ENCODE data around the gene PHRF1.

The PHRF1 gene

DNA sequence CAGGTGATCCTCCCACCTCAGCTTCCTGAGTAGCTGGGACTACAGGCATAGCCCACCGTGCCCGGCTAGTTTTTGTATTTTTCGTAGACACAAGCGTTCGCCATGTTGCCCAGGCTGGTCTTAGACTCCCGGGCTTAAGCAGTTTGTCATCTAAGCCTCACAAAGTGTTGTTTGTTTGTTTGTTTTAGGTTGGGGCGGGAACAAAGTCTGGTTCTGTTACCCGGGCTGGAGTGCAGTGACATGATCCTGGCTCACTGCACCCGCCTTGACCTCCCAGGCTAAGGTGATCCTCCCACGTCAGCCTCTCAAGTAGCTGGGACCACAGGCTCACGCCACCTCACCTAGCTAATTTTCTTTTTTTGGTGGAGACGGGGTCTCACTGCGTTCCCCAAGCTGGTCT lies 26.9 kb downstream of the PHRF1 start:
- DNase-seq, result no peak

DNA sequence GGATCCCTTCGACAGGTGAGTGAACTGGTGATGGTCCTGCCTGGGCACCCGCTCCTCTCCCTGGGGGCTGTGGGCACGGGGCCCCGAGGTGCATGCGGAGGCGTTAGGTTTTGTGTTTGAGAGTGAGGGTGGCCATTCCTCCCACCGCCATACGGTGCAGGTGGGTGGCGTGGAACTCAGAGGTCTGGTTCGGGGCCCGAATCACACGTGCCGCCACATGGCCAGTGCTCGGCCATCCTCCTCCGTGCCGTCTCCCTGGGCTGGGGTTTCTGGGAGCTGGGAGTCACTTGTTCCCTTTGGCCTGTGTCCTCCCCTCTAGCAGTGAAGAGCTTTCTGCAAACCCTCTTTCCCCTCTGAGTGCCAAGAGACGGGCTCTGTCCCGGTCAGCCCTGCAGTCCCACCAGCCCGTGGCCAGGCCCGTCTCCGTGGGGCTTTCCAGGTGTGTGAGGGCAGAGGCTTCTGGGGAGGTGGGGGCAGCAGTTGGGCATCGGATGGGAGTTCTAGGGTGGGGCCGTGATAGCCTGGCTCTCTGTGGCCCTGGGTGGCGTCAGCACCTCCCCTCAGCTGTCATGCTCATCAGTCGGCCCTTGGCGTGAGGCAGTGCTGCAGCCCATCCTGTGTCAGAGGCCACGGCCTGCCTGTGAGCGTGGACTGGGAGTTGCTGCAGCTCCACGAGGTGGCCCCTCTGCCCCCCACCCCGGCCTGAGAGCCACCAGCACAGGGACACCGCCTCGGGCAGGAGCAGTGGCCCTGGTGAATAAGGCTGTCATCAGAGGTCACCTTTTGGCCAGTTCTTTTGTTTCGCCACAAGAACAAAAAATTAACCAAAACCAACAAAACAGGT lies 29.2 kb downstream of the PHRF1 start:
- no peak for DNase-seq

DNA sequence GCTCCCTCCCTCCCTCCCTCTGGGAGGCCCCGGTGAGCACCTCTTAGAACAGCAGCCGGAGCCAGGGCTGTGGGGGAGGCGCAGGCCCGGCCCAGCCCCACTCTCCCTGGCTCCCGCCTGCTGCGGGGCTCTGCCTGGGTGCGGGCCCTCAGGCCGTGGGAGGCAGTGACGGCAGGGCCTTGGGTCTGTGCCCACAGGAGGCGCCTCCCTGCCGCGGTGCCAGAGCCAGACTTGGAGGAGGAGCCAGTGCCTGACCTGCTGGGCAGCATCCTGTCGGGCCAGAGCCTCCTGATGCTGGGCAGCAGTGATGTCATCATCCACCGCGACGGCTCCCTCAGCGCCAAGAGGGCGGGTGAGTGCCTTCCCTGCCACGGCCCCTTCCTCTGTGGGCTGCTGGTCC lies 30.0 kb downstream of the PHRF1 start:
- no peak for DNase-seq

DNA sequence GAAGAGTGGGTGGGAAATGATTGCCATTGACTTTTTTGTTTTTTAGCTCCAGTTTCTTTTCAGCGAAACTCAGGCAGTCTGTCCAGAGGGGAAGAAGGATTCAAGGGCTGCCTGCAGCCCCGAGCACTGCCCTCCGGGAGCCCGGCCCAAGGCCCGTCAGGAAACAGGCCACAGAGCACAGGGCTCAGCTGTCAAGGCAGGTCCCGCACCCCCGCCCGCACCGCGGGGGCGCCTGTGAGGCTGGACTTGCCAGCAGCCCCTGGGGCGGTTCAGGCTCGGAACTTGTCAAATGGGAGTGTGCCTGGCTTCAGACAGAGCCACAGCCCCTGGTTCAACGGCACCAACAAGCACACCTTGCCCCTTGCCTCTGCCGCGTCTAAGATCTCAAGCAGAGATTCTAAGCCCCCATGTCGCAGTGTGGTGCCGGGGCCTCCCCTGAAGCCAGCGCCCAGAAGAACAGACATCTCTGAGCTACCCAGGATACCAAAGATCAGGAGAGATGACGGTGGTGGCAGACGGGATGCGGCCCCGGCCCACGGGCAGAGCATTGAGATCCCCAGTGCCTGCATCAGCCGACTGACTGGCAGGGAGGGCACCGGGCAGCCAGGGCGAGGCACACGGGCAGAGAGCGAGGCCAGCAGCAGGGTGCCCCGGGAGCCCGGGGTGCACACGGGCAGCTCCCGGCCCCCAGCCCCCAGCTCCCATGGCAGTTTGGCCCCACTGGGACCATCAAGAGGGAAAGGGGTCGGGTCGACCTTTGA lies 30.9 kb downstream of the PHRF1 start:
- DNase-seq, result no peak

DNA sequence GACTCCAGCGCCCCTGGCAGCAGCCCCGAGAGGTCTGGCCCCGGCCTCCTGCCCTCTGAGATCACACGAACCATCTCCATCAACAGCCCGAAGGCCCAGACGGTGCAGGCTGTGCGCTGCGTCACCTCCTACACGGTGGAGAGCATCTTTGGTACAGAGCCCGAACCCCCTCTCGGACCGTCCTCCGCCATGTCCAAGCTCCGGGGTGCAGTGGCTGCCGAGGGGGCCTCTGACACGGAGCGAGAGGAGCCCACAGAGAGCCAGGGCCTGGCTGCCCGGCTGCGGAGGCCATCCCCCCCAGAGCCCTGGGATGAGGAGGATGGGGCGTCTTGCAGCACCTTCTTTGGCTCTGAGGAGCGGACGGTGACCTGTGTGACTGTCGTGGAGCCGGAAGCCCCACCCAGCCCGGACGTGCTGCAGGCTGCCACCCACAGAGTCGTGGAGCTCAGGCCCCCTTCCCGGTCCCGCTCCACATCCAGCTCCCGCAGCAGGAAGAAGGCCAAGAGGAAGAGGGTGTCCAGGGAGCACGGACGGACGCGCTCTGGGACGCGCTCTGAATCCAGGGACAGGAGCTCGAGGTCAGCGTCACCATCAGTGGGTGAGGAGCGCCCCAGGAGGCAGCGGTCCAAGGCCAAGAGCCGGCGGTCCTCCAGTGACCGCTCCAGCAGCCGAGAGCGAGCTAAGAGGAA lies 31.8 kb downstream of the PHRF1 start:
- no peak for DNase-seq

DNA sequence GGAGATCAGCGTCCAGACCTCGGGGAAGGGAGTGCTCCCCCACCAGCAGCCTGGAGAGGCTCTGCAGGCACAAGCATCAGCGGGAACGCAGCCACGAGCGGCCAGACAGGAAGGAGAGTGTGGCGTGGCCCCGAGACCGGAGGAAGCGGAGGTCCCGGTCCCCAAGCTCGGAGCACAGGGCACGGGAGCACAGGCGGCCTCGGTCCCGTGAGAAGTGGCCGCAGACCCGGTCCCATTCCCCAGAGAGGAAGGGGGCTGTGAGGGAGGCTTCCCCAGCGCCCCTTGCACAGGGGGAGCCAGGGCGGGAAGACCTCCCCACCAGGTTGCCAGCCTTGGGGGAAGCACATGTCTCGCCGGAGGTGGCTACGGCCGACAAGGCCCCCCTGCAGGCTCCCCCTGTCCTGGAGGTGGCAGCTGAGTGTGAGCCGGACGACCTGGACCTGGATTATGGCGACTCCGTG lies 32.6 kb downstream of the PHRF1 start:
- no peak for DNase-seq

DNA sequence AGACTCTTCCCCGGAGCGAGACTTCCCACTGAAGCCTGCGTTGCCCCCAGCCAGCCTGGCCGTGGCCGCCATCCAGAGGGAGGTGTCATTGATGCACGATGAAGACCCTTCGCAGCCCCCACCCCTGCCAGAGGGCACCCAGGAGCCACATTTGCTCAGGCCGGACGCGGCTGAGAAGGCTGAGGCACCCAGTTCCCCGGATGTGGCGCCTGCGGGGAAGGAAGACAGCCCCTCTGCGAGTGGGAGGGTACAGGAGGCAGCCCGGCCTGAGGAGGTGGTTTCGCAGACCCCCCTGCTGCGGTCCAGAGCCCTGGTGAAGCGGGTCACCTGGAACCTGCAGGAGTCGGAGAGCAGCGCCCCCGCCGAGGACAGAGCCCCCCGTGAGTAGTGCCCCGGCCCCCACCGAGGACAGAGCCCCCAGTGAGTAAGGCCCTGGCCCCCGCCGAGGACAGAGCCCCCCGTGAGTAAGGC lies 33.1 kb downstream of the PHRF1 start:
- DNase-seq, result no peak

DNA sequence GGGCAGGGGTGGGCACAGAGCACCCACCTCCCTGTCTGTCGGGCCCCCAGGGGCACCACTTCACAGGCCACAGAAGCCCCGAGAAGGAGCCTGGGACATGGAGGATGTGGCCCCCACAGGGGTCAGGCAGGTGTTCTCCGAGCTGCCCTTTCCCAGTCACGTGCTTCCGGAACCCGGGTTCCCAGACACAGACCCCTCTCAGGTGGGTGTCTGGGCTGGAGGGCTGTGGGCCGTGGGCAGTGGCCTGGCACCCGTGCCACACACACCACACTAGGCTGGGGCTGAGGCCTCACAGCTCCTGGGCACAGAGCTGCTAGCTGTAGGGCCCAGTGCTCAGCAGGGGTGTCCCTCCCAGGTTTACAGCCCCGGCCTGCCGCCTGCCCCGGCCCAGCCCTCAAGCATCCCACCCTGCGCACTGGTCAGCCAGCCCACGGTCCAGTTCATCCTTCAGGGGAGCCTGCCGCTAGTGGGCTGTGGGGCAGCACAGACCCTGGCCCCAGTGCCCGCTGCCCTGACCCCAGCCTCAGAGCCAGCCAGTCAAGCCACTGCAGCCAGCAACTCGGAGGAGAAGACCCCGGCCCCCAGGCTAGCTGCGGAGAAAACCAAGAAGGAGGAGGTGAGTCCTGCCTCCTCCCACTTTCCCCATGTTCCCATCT lies 34.0 kb downstream of the PHRF1 start:
- DNase-seq, result no peak

DNA sequence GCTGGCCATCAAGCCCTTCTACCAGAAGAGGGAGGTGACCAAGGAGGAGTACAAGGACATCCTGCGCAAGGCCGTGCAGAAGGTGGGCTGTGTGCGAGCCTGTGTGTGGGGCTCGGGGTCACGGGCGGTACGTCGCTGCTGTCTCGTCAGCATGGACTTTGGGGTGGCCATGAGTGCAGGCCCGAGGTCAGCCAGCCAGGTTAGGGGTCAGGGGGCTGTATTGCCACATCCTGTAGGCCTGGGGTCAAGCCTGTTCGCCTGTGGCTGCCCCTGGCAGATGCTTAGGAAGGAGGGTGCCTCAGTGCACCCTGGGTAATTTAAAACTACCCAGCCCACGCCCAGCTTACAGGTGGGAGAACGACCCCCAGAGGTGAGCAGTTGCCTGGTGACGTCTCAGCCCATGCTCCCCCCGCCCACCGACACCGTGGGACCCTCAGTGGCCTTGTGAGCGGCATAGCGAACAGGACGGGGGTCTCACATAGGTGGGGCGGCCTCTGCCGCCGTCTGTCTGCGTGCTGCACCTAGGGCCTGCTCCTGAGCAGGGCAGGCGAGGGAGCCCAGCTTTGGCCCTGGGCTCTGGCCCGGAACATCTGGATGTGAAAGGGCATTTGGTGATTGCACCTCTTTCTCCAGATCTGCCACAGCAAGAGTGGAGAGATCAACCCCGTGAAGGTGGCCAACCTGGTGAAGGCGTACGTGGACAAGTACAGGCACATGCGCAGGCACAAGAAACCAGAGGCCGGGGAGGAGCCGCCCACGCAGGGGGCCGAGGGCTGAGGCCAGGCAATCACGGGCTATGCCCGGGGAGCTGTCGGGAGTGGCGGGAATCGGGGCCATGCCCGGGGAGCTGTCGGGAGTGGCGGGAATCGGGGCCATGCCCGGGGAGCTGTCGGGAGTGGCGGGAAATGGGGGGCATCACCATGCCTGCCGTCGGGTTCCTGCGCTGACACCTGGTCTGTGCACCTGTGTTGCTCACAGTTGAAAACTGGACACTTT lies 35.0 kb downstream of the PHRF1 start:
- DNase-seq, result no peak

DNA sequence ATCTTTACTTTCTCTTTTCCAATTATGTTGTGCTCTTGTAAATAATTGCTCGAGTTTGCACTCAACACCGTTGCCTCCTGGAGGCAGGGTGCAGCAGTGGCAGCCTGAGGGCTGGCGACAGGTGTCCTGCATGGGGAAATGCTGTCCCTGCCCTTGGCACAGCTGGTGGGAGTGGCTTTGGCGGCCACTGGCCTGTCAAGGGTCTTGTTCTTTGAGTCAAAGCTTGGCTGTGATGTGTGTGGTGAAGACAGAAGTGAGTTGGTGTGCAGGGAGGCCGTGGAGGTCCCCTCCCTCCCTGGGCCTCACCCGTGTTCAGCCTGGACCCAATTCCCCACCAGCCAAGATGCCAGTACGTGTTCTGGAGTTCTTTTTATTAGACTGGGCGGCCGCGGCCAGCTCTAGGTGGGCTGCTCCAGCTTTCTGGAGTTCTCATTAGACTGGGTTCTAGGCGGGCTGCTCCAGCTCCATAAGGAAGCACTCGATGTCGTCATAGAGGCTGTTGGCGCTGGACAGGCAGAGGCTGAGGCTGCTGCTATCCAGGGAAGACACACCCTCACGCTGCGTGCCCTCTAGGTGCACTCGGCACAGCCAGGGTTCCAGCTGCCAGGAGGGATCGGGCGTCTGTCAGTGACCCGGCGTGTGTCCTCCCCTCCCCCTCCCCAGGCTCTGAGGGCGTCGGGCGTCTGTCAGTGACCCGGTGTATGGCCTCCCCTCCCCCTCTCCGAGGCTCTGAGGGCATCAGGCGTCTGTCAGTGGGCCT lies 36.1 kb downstream of the PHRF1 start:
- DNase-seq, result peak; percentile 28

DNA sequence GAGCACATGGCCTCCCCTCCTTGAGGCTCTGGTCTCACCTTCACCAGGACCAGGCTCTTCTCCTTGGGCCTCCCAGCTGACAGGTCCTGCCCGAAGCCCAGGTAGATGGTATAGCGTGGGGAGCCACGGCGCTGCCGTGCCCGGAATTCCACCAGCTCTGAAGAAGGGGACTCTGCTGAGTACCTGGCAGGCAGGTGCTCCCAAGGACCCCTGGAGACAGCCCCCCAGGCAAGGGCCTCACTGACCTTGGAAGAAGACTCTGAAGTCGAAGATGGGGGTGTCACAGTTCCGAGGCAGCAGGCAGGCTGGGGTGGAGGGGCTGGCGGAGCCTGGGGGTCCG lies 36.7 kb downstream of the PHRF1 start:
- no peak for DNase-seq

DNA sequence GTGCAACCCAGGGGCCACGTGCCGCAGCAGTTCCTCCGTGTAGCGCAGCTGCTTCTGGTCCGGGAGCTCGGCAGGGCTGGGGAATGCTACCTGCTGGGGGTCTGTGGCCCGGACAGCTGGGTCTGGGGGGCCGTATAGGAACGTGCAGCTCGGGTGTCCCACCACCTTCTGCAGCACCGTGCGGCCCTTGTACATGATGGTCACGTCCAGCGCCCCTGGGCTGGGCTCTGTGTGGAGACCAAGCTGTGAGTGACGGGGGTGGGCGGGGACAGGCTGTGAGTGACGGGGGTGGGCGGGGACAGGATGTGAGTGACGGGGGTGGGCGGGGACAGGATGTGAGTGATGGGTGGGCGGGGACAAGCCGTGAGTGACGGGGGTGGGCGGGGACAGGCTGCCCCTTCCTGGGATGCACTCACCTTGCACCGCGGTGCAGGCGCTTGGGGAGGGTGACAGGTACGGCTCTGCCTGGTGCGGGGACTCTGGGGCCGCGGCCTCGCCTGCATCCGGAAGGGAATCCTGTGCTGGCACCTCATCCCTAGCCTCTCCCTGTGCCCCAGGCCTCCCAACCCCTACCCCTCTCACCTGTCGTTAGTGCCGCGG lies 37.2 kb downstream of the PHRF1 start:
- no peak for DNase-seq

DNA sequence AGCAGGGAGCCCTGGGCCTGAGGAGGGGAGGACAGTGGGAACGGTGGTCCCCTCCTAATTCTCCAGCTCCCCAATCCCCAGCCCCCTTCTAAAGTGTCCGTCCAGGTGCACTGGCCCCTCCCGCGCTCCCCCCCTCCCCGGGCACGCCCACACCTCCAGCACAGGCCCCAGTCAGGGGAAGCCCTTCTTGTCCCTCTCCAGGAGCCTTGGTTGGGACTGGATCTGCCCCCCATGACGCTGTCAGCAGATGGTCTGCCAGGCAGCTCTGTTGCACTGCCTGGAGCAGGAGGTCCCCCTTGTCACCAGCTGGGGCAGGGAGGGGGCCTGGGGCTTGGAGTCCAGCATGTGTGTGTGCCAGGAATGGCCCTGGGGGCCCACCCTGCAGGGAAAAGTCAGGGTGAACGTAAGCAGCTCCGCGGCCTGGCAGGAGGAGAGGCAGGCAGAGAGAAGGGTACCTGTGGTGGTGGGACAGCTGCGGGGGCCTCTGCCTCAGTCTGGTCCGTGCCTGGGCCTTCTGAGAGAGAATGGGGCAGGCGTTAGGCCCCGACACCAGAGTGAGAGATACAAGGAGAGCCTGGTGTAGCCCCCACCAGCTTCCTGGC lies 37.9 kb downstream of the PHRF1 start:
- DNase-seq, result no peak

DNA sequence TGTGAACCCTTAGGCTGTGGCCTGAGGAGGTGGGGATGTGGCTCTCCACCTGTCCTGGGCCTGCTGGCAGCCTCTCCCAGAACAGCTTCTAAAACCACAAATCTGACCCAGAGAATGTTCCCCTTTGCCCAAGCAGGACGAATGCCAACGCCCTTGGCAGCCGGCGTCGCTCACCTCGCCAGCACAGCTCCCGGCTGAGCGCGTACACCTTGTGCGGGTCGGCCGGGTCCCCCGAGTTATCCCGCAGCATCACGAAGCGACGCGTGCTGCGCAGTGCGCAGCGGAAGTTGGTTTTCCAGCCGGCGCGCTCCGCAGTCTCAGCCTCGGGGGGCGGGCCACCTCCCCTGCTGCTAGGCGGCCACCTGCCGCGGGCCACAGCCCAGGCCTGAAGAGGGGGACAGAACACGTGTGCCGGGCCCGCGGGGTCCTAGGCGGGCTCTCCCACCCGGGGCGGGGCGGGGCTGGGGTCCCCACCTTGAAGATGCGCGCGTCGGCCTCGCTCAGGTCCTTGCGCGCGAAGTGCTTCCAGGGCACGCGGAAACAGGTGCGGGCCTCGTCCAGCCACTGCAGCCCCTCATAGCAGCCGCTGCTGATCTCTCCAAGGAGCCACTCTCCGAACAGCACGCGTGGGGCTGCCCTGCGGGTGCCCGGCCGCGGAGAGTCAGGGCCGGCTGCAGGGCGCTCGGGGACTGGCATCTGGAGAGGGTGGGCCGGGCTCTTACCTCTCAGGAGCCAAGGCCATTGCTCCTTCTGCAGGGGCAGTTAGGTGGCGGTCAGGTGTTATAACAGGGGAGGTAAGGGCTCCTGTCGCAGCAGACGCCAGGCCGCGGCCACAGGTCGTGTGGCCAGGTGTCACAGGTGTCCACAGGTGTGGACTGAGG lies 38.6 kb downstream of the PHRF1 start:
- no peak for DNase-seq

DNA sequence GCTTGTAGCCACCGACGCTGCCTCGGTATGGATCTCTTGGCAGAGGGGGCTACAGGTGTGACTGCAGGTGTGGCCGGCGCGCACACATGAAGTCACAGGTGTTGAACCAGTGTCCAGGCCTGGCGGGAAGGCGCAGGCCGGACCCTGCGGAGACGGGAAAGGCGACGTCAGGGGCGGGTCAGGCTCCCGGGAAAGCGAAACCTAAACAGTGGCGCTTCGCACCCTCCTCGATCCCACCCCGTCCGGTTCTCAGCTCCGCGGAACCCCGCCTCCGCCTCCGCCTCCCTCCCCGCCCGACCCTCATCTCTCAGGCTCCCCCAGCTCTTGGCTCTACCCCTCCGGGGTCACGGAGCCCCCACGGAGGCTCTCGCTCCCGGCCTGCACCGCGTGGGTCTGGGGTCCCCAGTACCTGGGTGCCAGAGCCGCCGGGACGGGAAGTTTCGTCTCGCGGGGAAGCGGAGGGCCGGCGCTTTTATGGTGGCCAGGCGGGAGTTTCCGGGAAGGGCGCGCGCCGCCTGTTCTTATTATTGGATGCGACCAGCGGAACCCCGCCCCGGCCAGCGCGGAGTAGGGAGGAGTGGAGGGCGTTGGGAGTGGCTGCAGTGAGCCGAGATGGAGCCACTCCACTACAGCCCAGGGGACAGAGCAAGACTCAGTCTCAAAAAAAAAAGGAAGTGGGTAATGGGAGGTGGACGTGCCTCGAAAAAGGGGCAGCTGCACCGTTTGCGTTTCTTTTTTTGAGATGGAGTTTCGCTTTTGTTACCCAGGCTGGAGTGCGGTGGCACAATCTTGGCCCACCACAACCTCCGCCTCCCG lies 39.4 kb downstream of the PHRF1 start, which contains the start of gene IRF7:
Gene IRF7, minus strand, starts transcription at position 447 of the 816 bp plus-strand sequence. CDS start 586 bp downstream, outside the sequence.
- DNase-seq, result peak; percentile 90

DNA sequence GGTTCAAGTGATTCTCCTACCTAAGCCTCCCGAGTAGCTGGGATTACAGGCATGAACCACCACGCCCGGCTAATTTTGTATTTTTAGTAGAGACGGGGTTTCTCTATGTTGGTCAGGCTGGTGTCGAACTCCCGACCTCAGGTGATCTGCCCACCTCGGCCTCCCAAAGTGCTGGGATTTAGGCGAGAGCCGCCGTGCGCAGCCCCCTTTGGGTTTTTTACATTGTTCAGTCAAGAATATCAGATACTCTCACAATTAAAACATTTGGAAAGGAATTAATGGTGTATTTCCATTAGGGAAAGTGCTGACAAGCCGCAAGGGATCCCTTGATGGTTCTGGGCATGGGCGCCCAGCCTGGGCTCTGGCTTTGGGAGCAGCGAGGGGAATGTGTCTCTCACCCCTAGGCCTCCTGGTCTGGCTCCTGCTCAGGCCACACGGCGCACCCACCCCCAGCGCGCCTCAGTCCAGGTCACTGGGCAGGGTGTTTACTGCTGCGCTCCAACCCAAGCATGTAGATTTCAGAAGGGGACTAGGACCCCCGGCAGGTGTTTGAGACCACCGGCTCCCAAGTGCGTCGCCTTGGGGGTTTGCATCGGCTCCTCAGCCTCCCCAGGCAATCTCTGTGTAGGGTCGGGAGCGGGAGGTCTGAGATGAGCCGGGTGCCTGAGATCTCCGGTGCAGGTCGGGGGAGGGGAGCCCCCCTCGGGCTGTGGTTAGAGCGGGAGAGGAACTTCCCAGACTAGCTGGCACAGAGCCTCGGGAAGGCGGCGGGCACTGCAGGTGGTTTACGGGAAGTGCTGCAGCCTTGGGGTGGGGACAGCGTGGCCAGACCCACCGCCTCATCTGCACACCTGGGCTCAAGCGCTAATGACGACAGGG lies 40.3 kb downstream of the PHRF1 start:
- DNase-seq, result no peak
